ENCODE data around the gene SPACDR.

DNA sequence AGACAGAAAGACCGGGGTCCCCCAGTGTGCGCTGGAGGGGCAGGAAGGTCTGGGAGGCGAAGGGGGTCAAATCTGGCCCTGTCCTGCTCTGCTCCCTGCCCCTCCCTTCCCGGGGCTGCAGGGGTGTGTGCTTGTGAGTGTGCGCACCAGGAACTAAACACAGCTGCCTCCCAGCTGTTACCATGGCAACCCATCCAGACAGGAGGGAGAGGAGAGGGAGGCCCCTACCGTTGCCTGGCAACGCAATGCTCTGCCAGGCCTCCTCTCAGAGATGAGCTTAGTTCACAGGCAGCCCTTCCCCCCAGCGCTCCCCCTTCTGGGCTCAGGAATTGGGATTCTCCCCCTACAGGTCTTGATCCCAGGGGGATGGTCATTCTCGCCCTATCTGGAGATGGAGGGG, 25.8 kb upstream of the SPACDR start:
- TF ChIP-seq EZH2 (IDR thresholded peaks at IDR 0.05) (no peak), CTCF (IDR thresholded peaks at IDR 0.05) (peak; percentile 28), EZH2phosphoT487 (IDR thresholded peaks at IDR 0.05) (no peak)

All from neural progenitor cell (in vitro differentiated cells).